Putamen (tissue), 1 donor: Measurements from ENCODE around the gene RFX3.

ENCODE experiments used
- DNase-seq: peaks from one replicate; pipeline ENCODE4 v3.0.0-alpha.2; 2016; ENCODE audit warnings: low spot score

The RFX3 gene

DNA sequence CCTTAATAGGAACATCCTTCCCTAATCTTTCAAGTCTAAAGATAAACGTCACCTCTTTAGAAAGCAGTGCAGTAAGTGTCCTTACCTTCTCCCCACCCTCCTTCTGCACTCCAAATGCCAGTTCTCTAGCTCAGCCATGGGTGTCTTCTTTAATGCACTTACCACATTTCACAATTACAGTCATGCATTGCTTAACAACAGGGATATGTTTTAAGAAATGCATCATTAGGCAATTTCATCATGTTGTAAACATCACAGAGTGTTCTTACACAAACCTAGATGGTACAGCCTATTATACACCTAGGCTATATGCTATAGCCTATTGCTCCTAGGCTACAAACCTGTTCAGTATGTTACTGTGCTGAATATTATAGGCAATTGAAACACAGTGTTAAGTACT, 91.2 kb downstream of the RFX3 start:
- no peak for DNase-seq

GRCh38 chr9:3433754-3434153, 92.0 kb downstream of the RFX3 start:
- DNase-seq = no peak

DNA sequence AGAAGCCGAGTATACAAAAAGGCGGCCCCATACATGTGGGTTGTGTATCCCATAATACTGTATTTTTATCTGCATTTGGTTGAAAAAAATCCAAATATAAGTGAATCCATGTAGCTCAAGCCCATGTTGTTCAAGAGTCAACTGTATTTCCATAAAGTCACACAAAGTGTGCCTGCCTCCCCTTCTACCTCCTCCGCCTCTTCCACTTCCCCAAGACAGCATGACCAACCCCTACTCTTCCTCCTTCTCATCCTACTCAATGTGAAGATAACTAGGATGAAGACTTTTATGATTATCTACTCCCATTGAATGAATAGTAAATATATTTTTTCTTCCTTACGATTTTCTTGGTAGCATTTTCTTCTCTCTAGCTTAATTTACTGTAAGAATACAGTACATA, 92.7 kb downstream of the RFX3 start:
- no peak for DNase-seq

GRCh38 chr9:3431890-3432289, 93.9 kb downstream of the RFX3 start:
- DNase-seq = no peak

DNA sequence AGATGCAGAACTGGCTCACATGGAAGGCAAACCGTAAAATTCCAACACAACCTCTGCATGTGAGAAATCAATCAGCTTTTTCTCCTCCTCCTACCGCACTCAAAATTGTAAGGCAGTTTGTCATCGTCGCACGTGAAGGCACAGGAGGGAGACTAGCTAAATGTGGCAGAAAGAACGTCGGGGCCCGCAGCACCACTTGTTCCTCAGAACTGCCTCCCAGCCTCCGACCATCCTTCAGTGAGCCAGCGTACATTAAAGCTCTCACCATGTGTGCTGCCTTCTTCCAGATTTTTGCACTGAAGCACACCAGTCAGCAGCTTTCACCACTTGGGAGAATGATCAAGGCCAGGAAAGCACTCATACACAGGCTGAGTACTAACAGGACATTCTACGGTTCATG, 105.9 kb downstream of the RFX3 start:
- no peak for DNase-seq

- no peak for DNase-seq
Observed at GRCh38 chr9:3415906-3416305, 109.9 kb downstream of the RFX3 start.

- DNase-seq = no peak
Observed at GRCh38 chr9:3413984-3414383, 111.8 kb downstream of the RFX3 start.

- no peak for DNase-seq
Observed at GRCh38 chr9:3410461-3410860, 115.3 kb downstream of the RFX3 start.

DNA sequence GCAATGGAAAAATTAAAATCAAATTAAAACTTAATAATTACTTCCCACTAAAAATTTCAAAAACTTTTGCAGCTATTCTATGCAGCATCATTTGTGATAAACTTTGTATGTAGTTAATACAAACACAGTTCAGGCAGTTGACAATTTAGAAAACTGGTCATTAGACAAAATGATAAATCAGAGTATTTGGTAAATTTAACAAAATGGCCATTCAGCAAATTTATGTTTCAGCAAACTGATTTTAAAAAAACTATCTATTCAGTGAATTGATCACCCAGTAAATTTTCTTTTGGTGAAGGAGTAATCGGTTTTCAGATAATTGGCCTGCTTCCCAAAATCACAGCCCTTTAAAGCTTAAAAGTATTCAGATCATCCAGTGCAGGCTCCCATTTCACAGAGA, 116.3 kb downstream of the RFX3 start:
- DNase-seq = no peak

GRCh38 chr9:3403315-3403714, 122.5 kb downstream of the RFX3 start:
- no peak for DNase-seq

- no peak for DNase-seq
Observed at GRCh38 chr9:3401221-3401954, 124.4 kb downstream of the RFX3 start.

GRCh38 chr9:3398232-3398648, 127.6 kb downstream of the RFX3 start:
- no peak for DNase-seq

DNA sequence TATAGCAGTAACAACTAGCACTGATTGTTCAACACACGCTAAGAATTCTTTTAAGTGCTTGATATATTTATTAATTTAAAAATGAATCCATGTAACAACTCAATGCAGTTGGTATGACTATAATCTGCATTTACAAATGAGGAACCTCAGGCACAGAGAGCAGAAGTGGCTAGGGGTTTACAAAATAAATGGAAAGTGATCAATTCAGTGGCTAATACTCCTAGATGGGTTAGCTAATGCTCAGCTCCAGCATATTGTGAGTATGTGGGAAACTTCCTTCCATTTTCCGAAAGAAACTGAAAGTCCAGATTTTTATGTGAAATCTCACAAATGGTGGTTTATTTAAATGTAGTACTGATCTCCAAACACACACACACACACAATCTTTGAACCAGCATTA, 128.0 kb downstream of the RFX3 start:
- DNase-seq = no peak

- DNase-seq = no peak
Observed at GRCh38 chr9:3391414-3391813, 134.4 kb downstream of the RFX3 start.

DNA sequence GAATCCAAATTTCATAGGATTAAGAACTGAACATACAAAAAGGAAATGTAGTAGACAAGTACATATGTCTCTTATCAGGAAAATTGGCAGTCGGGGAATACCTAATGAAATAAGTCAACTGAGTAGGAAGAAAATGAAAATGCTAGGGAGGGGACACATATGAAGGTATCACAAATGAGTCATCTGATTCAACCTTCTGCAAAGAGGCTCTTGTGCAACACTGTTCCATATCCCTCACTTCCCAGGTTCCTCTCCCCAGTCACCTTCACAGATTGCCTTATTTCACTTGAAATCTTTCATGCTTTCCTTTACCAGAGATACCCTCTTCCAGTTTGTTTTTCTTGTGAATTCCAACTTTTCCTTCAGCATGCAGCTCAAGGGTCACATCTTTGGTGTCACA, 139.0 kb downstream of the RFX3 start:
- no peak for DNase-seq

GRCh38 chr9:3385871-3386270, 139.9 kb downstream of the RFX3 start:
- no peak for DNase-seq

GRCh38 chr9:3371842-3372241, 154.0 kb downstream of the RFX3 start:
- DNase-seq = no peak

- DNase-seq = no peak
Observed at GRCh38 chr9:3370715-3371114, 155.1 kb downstream of the RFX3 start.

DNA sequence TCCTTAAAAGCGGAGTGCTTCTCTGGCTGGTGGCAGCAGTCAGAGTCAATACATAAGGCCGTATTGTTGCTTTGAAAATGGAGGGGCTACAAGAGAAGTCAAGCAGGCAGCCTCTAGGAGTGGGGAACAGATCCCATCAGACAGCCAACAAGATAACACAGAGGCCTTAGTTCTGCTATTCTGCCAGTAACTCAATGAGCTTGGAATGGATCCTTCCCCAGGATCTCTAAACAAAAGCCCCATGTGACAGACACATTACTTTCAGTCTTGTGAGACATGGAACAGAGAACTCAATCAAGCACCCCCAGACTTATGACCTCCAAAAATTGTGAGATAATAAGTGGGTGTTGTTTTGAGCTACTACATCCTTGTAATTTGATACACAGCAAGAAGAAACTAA, 158.6 kb downstream of the RFX3 start:
- DNase-seq = no peak

DNA sequence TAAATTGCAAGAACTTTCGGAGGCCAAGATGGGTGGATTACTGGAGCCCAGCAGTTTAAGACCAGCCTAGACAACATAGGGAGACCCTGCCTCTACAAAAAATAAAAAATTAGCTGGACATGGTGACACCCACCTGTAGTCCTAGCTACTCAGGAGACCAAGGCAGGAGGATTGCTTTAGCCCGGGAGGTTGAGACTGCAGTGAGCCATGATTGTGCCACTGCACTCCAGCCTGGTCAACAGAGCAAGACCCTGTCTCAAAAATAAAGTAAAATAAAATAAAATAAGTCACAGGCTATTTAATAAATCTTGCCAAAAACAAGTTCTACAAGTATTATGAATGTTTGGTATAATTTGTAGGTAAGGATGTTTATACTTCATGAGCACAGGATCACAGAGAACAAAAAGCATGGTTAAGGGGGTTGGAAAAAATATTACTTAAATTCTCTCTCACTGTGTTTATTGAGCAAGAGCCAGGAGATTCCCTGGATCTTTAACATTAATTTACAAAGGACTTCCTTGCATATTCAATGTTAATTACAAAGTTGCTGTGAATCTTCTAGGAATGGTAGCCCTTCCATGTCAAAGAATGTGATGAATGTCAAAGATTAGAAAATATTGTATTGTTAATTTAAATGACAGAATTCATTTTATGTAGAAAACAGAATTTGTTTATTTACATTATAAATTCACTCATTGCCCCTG, 164.0 kb downstream of the RFX3 start:
- no peak for DNase-seq

- DNase-seq = no peak
Observed at GRCh38 chr9:3361116-3361515, 164.7 kb downstream of the RFX3 start.

GRCh38 chr9:3360245-3360644, 165.6 kb downstream of the RFX3 start:
- DNase-seq = no peak

- DNase-seq = no peak
Observed at GRCh38 chr9:3359778-3360177, 166.0 kb downstream of the RFX3 start.
